H1 (cell line): ENCODE measurements around the gene WFDC8. TPM values are rescaled to one million over a fixed set of nuclear protein-coding genes. Genes with fewer than 3 reads are reported as not detected.

ENCODE experiments used
- CTBP2 ChIP-seq: IDR thresholded peaks from 2 replicates; pipeline ENCODE4 v1.7.0; 2011; ENCODE audit warnings: borderline replicate concordance, mild to moderate bottlenecking, moderate library complexity, mixed read lengths, low read length; ENCODE audit not compliant: insufficient read depth, insufficient read length
- EZH2 ChIP-seq: fragments of 200-600 bp; sonication (generic); IDR thresholded peaks from 2 replicates; pipeline ENCODE4 v1.7.1; 2012; ENCODE audit warnings: low read depth, mild to moderate bottlenecking, moderate library complexity, low read length, inconsistent platforms; ENCODE audit not compliant: severe bottlenecking
- NANOG ChIP-seq: IDR thresholded peaks from 2 replicates; pipeline ENCODE4 v1.6.1; 2011; ENCODE audit warnings: low read length, low read depth, mild to moderate bottlenecking, inconsistent platforms; ENCODE audit not compliant: insufficient read depth, poor library complexity, severe bottlenecking
- RAD21 ChIP-seq, 2 experiments: IDR thresholded peaks in 1 of 2; conservative IDR thresholded peaks in 1 of 2; 2 replicates each; pipeline ENCODE4 v1.6.1; 2011; ENCODE audit warnings: low read depth in 2 of 2, low read length in 2 of 2, improper control_type of control experiment in 1 of 2, inconsistent platforms in 1 of 2, mild to moderate bottlenecking in 1 of 2, moderate library complexity in 1 of 2
- RBBP5 ChIP-seq: IDR thresholded peaks from 2 replicates; pipeline ENCODE4 v1.7.1; 2012; ENCODE audit warnings: low read depth, mild to moderate bottlenecking, inconsistent platforms, low read length, moderate library complexity, borderline replicate concordance
- polyA plus RNA-seq, 7 experiments: library from polyadenylated mRNA; depleted of rRNA in 3 of 7; stranded (reverse) in 5 of 7; unstranded in 2 of 7; fragments of >200 nt in 5 of 7; fragments of 200-250 nt in 2 of 7; gene quantifications; 1 replicate in 5 of 7; 2 replicates in 1 of 7; 4 replicates in 1 of 7; pipeline versions ENCODE4 v1.2.1 to v1.2.3, GENCODE V29; 2011 to 2013; ENCODE audit warnings: missing spikeins in 2 of 7, mixed read lengths in 2 of 7
- total RNA-seq: library from RNA; stranded (reverse); fragmentation: NEBNext Ultra II Directional; extraction: Animal tissue kit (Norgen Biotek cat#: 25700); gene quantifications from 2 replicates; pipeline ENCODE4 v1.2.1, GENCODE V29; 2021
- TF ChIP-seq, protein P1 (sequence below): fragments of 300-600 bp; sonication (generic); IDR thresholded peaks from 2 replicates; pipeline ENCODE4 v1.7.1; 2012; ENCODE audit warnings: low read length, moderate library complexity, mild to moderate bottlenecking, inconsistent platforms; ENCODE audit not compliant: insufficient replicate concordance
- TF ChIP-seq, protein P2 (sequence below): IDR thresholded peaks from 2 replicates; pipeline ENCODE4 v1.6.1; 2012; ENCODE audit warnings: inconsistent platforms
- TF ChIP-seq, protein P3 (sequence below): IDR thresholded peaks from 2 replicates; pipeline ENCODE4 v1.6.1; 2012; ENCODE audit warnings: low read length, inconsistent platforms

Gene WFDC8
- total and polyA plus RNA-seq, 2 of the 8 experiments (the other 6 are each of a cell fraction or from before 2014, with no cell fraction given): not detected

DNA sequence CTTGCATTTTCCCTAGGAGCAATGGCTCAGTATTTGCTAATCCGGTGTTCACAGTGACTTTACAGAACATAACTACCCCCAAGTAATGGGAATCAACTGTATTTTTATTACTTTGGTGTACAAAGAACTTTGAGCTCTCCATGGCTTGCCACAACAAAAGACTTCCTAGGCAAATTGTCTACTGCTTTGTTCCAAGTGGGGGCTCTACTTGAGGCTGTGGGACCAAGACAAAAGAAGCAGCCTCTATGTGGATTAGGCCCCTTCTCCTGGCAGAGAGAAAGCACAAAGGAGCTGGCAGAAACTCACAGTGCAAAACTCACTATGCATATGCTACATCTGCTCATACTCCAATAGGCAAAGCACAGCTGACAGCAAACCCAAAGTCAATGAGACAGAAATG, 853 bp downstream of the WFDC8 start (continued):
- TF ChIP-seq, protein P1, sequence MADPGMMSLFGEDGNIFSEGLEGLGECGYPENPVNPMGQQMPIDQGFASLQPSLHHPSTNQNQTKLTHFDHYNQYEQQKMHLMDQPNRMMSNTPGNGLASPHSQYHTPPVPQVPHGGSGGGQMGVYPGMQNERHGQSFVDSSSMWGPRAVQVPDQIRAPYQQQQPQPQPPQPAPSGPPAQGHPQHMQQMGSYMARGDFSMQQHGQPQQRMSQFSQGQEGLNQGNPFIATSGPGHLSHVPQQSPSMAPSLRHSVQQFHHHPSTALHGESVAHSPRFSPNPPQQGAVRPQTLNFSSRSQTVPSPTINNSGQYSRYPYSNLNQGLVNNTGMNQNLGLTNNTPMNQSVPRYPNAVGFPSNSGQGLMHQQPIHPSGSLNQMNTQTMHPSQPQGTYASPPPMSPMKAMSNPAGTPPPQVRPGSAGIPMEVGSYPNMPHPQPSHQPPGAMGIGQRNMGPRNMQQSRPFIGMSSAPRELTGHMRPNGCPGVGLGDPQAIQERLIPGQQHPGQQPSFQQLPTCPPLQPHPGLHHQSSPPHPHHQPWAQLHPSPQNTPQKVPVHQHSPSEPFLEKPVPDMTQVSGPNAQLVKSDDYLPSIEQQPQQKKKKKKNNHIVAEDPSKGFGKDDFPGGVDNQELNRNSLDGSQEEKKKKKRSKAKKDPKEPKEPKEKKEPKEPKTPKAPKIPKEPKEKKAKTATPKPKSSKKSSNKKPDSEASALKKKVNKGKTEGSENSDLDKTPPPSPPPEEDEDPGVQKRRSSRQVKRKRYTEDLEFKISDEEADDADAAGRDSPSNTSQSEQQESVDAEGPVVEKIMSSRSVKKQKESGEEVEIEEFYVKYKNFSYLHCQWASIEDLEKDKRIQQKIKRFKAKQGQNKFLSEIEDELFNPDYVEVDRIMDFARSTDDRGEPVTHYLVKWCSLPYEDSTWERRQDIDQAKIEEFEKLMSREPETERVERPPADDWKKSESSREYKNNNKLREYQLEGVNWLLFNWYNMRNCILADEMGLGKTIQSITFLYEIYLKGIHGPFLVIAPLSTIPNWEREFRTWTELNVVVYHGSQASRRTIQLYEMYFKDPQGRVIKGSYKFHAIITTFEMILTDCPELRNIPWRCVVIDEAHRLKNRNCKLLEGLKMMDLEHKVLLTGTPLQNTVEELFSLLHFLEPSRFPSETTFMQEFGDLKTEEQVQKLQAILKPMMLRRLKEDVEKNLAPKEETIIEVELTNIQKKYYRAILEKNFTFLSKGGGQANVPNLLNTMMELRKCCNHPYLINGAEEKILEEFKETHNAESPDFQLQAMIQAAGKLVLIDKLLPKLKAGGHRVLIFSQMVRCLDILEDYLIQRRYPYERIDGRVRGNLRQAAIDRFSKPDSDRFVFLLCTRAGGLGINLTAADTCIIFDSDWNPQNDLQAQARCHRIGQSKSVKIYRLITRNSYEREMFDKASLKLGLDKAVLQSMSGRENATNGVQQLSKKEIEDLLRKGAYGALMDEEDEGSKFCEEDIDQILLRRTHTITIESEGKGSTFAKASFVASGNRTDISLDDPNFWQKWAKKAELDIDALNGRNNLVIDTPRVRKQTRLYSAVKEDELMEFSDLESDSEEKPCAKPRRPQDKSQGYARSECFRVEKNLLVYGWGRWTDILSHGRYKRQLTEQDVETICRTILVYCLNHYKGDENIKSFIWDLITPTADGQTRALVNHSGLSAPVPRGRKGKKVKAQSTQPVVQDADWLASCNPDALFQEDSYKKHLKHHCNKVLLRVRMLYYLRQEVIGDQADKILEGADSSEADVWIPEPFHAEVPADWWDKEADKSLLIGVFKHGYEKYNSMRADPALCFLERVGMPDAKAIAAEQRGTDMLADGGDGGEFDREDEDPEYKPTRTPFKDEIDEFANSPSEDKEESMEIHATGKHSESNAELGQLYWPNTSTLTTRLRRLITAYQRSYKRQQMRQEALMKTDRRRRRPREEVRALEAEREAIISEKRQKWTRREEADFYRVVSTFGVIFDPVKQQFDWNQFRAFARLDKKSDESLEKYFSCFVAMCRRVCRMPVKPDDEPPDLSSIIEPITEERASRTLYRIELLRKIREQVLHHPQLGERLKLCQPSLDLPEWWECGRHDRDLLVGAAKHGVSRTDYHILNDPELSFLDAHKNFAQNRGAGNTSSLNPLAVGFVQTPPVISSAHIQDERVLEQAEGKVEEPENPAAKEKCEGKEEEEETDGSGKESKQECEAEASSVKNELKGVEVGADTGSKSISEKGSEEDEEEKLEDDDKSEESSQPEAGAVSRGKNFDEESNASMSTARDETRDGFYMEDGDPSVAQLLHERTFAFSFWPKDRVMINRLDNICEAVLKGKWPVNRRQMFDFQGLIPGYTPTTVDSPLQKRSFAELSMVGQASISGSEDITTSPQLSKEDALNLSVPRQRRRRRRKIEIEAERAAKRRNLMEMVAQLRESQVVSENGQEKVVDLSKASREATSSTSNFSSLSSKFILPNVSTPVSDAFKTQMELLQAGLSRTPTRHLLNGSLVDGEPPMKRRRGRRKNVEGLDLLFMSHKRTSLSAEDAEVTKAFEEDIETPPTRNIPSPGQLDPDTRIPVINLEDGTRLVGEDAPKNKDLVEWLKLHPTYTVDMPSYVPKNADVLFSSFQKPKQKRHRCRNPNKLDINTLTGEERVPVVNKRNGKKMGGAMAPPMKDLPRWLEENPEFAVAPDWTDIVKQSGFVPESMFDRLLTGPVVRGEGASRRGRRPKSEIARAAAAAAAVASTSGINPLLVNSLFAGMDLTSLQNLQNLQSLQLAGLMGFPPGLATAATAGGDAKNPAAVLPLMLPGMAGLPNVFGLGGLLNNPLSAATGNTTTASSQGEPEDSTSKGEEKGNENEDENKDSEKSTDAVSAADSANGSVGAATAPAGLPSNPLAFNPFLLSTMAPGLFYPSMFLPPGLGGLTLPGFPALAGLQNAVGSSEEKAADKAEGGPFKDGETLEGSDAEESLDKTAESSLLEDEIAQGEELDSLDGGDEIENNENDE: no peak
- TF ChIP-seq, protein P2, sequence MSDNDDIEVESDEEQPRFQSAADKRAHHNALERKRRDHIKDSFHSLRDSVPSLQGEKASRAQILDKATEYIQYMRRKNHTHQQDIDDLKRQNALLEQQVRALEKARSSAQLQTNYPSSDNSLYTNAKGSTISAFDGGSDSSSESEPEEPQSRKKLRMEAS: no peak
- no peak for TF ChIP-seq CTBP2
- no peak for TF ChIP-seq RAD21 (IDR thresholded peaks at IDR 0.05 in 1 of 2, conservative IDR thresholded peaks at IDR 0.05 in 1 of 2; ENCODE audit: low read depth in 2 of 2, low read length in 2 of 2)
- no peak for TF ChIP-seq EZH2
- TF ChIP-seq, protein P3, sequence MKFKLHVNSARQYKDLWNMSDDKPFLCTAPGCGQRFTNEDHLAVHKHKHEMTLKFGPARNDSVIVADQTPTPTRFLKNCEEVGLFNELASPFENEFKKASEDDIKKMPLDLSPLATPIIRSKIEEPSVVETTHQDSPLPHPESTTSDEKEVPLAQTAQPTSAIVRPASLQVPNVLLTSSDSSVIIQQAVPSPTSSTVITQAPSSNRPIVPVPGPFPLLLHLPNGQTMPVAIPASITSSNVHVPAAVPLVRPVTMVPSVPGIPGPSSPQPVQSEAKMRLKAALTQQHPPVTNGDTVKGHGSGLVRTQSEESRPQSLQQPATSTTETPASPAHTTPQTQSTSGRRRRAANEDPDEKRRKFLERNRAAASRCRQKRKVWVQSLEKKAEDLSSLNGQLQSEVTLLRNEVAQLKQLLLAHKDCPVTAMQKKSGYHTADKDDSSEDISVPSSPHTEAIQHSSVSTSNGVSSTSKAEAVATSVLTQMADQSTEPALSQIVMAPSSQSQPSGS: no peak
- TF ChIP-seq NANOG: no peak
- TF ChIP-seq RBBP5: no peak
